ENCODE results near the gene DNM3.

DNA sequence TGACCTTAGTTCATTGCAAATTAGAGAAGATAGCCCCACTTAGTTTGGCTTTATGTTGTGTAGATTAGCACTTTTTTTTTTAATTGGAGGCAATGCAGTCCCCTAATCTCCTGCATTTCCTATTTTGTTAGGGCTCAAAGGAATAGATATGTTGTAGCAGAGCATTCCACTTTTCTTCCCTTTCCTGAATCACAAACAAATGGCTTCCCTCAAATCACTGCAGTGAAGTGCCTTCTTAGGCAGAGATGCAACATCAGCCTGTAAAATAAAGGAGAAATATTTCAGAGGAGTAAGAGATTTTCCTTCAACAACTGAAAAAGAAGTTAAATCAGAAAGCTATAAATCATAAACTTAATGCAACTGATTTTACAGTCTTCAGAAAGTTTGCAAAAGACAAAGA, 307.4 kb downstream of the DNM3 start:
- TF ChIP-seq, protein P1, sequence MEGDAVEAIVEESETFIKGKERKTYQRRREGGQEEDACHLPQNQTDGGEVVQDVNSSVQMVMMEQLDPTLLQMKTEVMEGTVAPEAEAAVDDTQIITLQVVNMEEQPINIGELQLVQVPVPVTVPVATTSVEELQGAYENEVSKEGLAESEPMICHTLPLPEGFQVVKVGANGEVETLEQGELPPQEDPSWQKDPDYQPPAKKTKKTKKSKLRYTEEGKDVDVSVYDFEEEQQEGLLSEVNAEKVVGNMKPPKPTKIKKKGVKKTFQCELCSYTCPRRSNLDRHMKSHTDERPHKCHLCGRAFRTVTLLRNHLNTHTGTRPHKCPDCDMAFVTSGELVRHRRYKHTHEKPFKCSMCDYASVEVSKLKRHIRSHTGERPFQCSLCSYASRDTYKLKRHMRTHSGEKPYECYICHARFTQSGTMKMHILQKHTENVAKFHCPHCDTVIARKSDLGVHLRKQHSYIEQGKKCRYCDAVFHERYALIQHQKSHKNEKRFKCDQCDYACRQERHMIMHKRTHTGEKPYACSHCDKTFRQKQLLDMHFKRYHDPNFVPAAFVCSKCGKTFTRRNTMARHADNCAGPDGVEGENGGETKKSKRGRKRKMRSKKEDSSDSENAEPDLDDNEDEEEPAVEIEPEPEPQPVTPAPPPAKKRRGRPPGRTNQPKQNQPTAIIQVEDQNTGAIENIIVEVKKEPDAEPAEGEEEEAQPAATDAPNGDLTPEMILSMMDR (IDR thresholded peaks at IDR 0.05) = no peak
- TF ChIP-seq POLR2AphosphoS5 (IDR thresholded peaks at IDR 0.05) (no peak), POLR2A (IDR thresholded peaks at IDR 0.05) (no peak), EP300 (IDR thresholded peaks at IDR 0.05; ENCODE audit: low read depth) (no peak)
